Sigmoid colon (tissue), 4 donors: ENCODE measurements around the gene STS.

ENCODE experiments used
- EP300 ChIP-seq, 4 donors: sonication (generic); formaldehyde crosslinking; IDR thresholded peaks; one replicate each; pipeline ENCODE4 v1.6.1; 2017; ENCODE audit warnings: antibody characterized with exemption in 4 of 4
- POLR2A ChIP-seq, 2 donors: fragments of 450-650 bp; IDR thresholded peaks; one replicate each; pipeline ENCODE4 v1.6.1; 2016; ENCODE audit warnings: antibody characterized with exemption in 2 of 2, mild to moderate bottlenecking in 2 of 2, moderate library complexity in 2 of 2

DNA sequence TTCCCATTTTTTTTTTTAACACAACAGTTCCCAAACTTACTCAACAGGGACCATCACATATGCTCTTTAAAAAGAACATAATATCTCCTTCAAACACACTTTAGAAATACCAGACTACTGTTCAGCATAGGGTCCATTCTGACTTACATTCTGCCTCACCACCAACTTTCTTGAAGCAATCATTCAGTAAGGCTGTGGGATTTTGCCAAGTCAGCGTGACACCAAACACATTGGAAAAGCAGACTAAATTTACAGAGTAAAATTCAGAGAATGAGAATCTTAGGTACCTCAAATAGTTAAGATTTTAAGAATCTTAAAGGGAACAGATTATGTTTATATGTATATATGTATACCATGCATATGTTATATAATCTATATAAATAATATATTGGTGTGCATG, 7.7 kb downstream of the STS start:
- TF ChIP-seq POLR2A (IDR thresholded peaks at IDR 0.05): no peak
- no peak for TF ChIP-seq EP300 (IDR thresholded peaks at IDR 0.05)
